Effector memory CD8-positive, alpha-beta T cell (primary cell): ENCODE measurements around the gene NSUN2.
"Not testable (repeated sequence)": the region's sequence is repeated elsewhere in the genome, so short reads cannot be mapped to it uniquely, and the experiment has no call there.

Source experiments
- ATAC-seq: fragments of 150-1000 bp; cut with Tn5 transposase; replicated peaks from 2 replicates; pipeline ENCODE4 v1.10.0; 2021; ENCODE audit warnings: mild to moderate bottlenecking, moderate library complexity
- DNase-seq, 3 experiments: peaks; one replicate each; pipeline ENCODE4 v3.0.0; 2021
- H3K27ac Mint-ChIP-seq, 2 donors: one replicate each; pipeline ENCODE4 v1.8.0; 2022; ENCODE audit warnings: mild to moderate bottlenecking in 2 of 2, mixed read lengths in 2 of 2, moderate library complexity in 2 of 2
- H3K27me3 Mint-ChIP-seq, 2 donors: one replicate each; pipeline ENCODE4 v1.8.0; 2022; ENCODE audit warnings: mixed read lengths in 2 of 2
- H3K36me3 Mint-ChIP-seq: one replicate; pipeline ENCODE4 v1.8.0; 2022; ENCODE audit warnings: mild to moderate bottlenecking, moderate library complexity, mixed read lengths; ENCODE audit not compliant: insufficient read depth
- H3K4me1 Mint-ChIP-seq, 2 donors: one replicate each; pipeline ENCODE4 v1.8.0; 2022; ENCODE audit warnings: low read depth in 2 of 2, mixed read lengths in 2 of 2
- H3K4me3 Mint-ChIP-seq, 2 donors: one replicate each; pipeline ENCODE4 v1.8.0; 2022; ENCODE audit warnings: mild to moderate bottlenecking in 2 of 2, mixed read lengths in 2 of 2, moderate library complexity in 2 of 2
- H3K9me3 Mint-ChIP-seq, 2 donors: one replicate each; pipeline ENCODE4 v1.8.0; 2022; ENCODE audit warnings: mixed read lengths in 2 of 2

Gene NSUN2

DNA sequence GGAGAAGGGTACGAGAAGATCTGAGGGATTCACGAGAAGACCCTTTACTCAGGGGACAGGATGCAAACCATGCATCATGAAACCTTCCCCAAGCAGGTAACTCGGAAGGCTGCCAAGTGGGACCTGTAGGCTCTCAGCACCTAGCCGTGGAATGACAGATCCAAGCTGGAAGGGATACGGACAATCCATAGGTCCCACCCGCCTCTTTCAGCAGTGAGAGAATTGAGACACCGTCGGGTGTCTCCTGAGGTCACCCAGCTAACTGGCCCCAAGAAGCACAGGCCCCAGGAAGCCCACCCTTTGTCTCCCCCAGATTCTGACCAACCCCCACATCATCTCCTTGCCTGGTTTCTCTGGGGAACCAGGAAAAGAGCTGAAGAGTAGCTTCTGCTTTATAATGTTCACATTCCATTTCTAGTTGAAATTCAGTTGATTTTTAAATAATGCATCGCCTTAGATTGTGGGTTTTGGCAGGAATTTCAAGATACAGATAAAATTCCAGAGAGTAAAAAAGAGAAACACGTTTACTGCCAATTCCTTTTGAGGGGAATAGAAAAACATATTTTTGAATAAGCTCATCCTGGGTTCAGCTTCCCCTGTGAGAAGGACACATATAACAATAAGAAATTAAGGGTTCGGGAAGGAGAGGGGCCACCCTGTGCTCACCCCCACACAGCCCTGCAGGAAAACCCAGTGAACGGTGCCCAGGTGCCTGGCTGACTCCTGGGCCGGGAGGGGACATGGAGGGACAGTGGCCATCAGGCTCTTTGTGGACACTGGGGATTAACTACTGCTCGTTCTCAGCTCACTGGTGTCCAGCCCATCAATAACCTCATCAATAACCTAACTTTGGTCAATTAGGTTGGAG, 51.1 kb downstream of the NSUN2 start:
- H3K36me3 Mint-ChIP-seq, result no peaks in the 10 kb centered on the region
- peaks cover 43 to 93% of the 10 kb centered on the region in 2 donors for H3K27me3 Mint-ChIP-seq
- H3K27ac Mint-ChIP-seq, result no peak overlapping the region
- H3K9me3 Mint-ChIP-seq, result no peaks in the 10 kb centered on the region
- peak overlapping the region in 1 of 2 donors; percentile 33 for H3K4me3 Mint-ChIP-seq
- DNase-seq, result no peak
- no peaks in the 10 kb centered on the region for H3K4me1 Mint-ChIP-seq
- no peak for ATAC-seq

DNA sequence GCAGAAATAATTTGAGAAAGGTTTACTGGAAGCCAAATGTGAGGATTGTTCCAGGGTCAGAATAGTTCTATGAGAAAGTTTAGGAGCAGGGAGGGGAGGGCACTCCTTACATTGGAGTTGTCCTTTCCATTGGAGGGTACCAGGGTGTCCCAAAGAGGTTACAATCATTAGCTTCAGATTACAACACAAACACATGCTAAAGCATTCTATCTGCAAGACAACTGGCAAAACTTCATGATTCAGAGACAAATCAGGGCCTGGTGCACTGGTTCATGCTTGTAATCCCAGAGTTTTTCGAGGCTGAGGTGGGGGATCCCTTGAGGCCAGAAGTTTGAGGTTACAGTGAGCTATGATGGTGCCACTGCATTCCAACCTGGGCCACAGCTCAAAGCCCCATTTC, 51.8 kb downstream of the NSUN2 start:
- DNase-seq, result no peak
- Mint-ChIP-seq H3K36me3 (no peaks in the 10 kb centered on the region), H3K4me3 (no peak overlapping the region), H3K9me3 (no peaks in the 10 kb centered on the region), H3K4me1 (no peaks in the 10 kb centered on the region), H3K27me3 (peaks cover 43 to 86% of the 10 kb centered on the region in 2 donors), H3K27ac (no peak overlapping the region)
- ATAC-seq, result no peak

DNA sequence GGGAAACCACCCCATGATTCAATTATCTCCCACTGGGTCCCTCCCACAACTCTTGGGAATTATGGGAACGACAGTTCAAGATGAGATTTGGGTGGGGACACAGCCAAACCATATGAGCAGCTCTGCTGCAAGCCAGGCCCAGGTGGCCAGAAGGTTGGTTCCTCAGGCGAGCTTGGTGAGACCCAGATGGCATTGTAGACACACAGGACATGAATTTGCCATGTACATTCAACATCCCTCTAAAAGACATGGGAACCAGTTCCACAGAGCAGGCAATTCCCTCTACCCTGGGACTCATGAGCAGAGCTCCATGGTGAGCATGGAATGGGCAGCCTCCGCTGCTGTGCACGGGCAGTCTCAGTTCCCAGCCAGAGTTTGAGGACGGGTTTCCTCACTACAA, 53.3 kb downstream of the NSUN2 start:
- H3K27me3 Mint-ChIP-seq, result peaks cover 34 to 80% of the 10 kb centered on the region in 2 donors
- H3K9me3 Mint-ChIP-seq, result no peaks in the 10 kb centered on the region
- H3K36me3 Mint-ChIP-seq, result no peaks in the 10 kb centered on the region
- no peak overlapping the region for H3K4me3 Mint-ChIP-seq
- DNase-seq, result no peak
- H3K4me1 Mint-ChIP-seq, result no peaks in the 10 kb centered on the region
- H3K27ac Mint-ChIP-seq, result no peak overlapping the region
- ATAC-seq, result no peak

DNA sequence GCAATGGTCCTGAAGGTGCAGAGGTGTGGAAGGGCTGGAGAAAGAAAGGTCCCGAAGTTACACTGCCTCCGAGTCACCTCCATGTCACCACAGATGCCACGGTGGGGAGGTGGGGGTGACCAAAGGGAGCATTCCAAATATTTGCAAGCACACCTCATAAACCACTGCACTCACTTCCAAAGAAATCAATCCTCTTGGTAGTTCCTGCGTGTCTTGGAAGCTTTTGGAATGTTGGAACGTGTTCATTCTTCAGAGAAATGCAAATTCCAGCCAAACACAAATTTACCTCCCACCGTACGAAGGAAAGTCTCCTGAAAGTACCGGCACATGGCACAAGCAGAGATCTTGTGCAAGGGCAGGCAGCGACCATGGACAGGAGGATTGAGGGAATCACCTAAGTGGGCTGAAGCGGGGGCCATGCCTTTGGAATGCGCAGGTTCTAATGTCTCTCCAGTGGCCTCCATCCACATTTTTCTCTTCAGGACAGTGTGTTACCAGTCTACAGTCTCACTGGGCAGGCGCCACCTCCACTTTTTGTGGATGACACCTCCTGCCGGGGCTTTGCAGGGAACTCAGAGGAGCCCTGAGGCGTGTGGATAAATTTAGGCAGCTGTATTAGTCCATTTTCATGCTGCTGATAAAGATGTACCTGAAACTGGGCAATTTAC, 54.0 kb downstream of the NSUN2 start:
- no peak overlapping the region for H3K4me3 Mint-ChIP-seq
- DNase-seq (no peak), ATAC-seq (no peak)
- peaks cover 32 to 80% of the 10 kb centered on the region in 2 donors for H3K27me3 Mint-ChIP-seq
- H3K9me3 Mint-ChIP-seq, result no peaks in the 10 kb centered on the region
- H3K4me1 Mint-ChIP-seq, result no peaks in the 10 kb centered on the region
- no peaks in the 10 kb centered on the region for H3K36me3 Mint-ChIP-seq
- H3K27ac Mint-ChIP-seq, result no peak overlapping the region

DNA sequence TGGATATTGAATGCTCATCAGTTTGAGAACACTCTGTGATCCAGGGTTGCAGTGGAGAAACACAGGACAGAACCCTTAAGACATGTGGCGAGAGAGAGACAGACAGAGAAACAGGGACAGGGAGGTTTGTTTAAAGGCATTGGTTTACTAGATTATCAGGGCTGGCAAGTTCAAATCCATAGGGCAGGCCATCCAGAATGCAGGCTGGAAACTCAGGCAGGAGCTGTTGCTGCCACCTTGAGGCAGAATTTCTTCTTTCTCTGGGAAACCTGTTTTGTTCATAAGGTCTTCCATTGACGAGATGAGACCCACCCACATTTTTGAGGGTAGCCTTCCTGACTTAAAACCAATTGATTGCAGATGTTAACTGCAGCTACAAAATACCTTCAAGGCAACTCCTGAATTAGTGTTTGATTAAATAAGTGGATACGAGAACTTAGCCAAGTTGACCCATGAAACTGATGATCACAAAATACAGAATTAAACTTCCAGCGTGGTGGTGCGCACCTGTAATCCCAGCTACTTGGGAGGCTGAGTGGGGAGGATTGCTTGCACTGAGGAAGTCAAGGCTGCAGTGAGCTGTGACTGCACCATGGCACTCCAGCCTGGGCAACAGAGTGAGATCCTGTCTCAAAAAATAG, 55.9 kb downstream of the NSUN2 start:
- H3K4me3 Mint-ChIP-seq, result no peak overlapping the region
- DNase-seq (no peak), ATAC-seq (no peak)
- H3K9me3 Mint-ChIP-seq, result no peaks in the 10 kb centered on the region
- no peaks in the 10 kb centered on the region for H3K36me3 Mint-ChIP-seq
- no peaks in the 10 kb centered on the region for H3K4me1 Mint-ChIP-seq
- H3K27me3 Mint-ChIP-seq, result peaks cover 26 to 72% of the 10 kb centered on the region in 2 donors
- no peak overlapping the region for H3K27ac Mint-ChIP-seq

DNA sequence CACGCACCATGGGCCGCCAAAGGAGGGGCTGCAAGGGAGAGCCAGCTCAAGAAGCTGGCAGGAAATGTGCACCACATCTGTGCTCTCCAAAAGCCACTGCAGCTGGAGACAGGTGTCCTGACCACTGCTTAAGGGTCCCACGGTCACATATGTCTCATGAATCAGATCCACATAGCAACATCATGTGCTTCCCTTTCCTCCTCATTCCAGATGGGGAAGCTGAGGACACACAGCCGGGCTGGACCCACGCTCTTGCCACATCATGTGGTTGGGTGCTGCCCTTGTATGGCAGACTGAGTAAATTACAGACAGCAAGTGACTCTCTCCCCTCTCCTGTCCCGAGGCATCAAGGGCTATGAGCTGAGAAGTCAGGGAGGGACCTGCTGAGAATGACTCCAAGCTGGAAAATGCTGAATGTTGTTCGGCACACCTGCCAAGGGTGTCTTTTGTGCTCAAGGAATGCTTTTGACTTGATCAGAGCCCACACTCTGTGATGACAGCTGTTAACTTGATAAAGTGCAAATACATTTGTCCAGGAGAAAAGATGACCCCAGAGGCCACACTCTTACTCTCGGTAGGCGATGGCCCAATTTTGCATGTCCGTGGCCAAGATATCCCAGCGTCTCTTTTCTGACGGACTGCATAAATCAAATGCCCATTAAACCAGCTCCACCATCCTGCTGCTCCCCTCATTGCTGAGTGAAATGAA, 58.2 kb downstream of the NSUN2 start:
- H3K4me3 Mint-ChIP-seq, result no peak overlapping the region
- no peak overlapping the region for H3K27ac Mint-ChIP-seq
- no peaks in the 10 kb centered on the region for H3K4me1 Mint-ChIP-seq
- ATAC-seq (no peak), DNase-seq (no peak)
- no peaks in the 10 kb centered on the region for H3K36me3 Mint-ChIP-seq
- H3K9me3 Mint-ChIP-seq, result no peaks in the 10 kb centered on the region
- peaks cover 15 to 59% of the 10 kb centered on the region in 2 donors for H3K27me3 Mint-ChIP-seq

DNA sequence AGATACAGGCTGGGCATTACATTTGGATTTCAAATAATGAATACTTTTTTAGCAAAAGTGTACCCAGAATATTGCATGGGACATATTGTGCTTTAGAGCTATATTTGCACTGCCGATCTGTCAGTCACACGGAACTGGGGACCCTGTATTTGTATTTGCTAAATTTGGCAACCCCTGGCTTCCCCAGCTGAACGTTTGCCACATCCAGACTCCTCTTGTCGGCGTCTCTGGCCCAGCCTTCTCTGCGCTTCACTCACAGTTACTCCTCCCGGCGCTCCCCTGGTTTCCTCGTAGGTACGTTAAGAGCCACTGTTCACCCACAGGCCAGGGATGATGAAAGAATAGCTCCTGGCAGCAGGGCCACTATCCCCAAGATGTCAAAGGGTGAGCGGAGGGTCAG, 58.7 kb downstream of the NSUN2 start:
- DNase-seq (no peak), ATAC-seq (no peak)
- Mint-ChIP-seq H3K4me1 (no peaks in the 10 kb centered on the region), H3K36me3 (no peaks in the 10 kb centered on the region), H3K27me3 (peaks cover 15 to 56% of the 10 kb centered on the region in 2 donors), H3K27ac (no peak overlapping the region), H3K9me3 (no peaks in the 10 kb centered on the region), H3K4me3 (no peak overlapping the region)

DNA sequence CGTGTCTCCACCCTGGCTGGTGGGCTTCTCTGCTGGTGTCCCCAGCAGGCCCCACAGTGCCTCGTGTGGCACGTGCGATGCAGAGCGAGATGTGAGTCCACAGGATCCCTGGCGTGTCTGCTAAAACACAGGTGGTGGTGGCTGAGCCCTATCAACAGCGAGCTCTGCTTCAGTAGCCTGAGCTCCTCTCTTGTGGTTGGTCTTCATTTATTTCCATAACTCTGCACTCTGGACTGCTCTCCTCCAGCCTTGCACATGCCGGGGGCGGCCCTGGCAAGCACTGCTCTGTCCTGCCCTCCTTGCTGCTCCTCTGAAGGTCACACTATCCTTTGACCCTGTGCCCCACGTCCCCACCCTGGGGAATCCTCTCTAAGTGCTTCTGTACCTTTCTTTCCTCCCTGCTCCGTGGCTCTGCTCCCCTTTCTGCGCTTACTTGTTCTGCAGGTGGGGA, 59.2 kb downstream of the NSUN2 start:
- no peaks in the 10 kb centered on the region for H3K9me3 Mint-ChIP-seq
- no peak overlapping the region for H3K27ac Mint-ChIP-seq
- H3K36me3 Mint-ChIP-seq, result no peaks in the 10 kb centered on the region
- no peaks in the 10 kb centered on the region for H3K4me1 Mint-ChIP-seq
- ATAC-seq (no peak), DNase-seq (no peak)
- peaks cover 19 to 56% of the 10 kb centered on the region in 2 donors for H3K27me3 Mint-ChIP-seq
- H3K4me3 Mint-ChIP-seq, result no peak overlapping the region

DNA sequence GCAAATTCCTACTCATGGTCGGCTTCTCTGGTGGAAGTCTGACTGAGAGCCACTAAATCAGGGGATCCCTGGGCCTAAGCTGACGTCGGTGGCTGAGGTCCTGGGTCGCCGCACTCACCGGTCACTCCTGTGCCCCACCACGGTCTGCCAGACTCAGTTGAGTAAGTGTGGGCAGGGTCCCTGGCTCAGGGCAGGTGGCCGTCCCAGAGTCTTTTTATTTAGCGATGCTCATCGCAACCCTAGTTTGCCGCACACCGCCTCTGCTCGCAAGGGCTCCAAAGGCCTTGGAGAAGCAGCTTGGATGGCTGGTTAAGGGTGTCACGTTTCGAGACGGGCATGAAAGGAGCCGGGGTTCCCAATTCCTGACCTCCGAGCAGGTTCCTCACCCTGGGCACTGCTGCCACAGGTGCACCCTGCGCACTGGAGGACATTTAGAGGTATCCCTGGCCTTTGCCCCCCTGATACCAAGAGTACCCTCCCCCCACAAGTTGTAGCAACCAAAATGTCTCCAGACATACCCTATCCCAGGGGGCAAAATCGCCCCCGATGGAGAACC, 59.9 kb downstream of the NSUN2 start:
- Mint-ChIP-seq H3K9me3 (no peaks in the 10 kb centered on the region), H3K4me3 (no peak overlapping the region), H3K36me3 (no peaks in the 10 kb centered on the region), H3K4me1 (no peaks in the 10 kb centered on the region), H3K27me3 (peaks cover 25 to 56% of the 10 kb centered on the region in 2 donors), H3K27ac (no peak overlapping the region)
- no peak for ATAC-seq
- DNase-seq, result no peak

DNA sequence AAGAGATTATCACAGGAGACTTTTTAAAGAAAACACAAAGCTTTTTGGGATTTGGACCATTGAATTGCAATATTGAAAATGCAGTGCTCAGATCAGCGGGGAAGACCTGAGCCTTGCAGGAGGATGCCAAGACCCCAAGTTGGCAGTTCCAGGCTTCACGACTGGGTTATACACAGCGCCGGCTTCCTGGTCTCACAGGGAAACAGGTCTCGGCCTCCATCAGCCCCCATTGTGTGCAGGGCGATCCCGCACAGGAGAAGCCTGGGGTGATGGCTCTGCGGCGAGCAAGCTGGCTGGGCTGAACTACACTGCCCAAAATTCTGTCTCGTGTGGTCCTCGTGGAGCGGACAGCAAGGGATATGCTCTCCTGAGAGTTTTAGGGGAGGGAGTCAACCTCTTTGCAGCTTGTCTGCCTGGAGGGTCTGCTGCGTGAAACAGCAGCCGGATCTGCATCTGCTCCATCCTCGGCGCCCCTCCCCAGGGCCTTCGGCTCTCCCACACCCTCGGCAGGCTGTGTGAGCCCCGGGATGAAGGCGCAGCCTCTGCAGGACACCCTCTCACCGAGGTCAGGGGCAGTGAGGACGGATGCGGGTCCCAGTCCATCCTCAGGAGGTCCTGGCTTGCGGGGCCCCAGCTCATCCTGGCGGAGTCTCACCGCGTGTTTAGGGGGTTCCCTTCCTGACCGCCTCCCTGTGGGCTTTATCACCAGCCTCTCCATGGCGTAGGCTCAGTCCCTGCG, 60.6 kb downstream of the NSUN2 start:
- H3K36me3 Mint-ChIP-seq, result no peaks in the 10 kb centered on the region
- H3K4me3 Mint-ChIP-seq, result no peak overlapping the region
- no peak for ATAC-seq
- H3K9me3 Mint-ChIP-seq, result no peaks in the 10 kb centered on the region
- H3K27me3 Mint-ChIP-seq, result peaks cover 25 to 56% of the 10 kb centered on the region in 2 donors
- no peak overlapping the region for H3K27ac Mint-ChIP-seq
- DNase-seq, result no peak
- no peaks in the 10 kb centered on the region for H3K4me1 Mint-ChIP-seq

DNA sequence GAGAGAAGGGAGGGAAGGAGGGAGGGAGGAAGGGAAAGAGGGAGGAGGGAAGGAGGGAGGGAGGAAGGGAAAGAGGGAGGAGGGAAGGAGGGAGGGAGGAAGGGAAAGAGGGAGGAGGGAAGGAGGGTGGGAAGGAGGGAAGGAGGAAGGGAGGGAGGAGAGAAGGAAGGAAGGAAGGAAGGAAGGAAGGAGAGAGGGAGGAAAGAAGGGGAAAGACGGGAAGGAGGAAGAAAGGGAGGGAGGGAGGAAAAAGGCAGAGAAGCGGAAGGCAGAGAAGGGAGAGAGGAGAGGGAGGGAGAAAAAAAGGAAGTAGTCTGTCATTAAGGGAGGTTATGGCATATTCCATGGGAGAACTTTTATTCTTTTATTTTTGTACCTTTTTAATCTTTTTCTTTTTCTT, 61.2 kb downstream of the NSUN2 start:
- not testable (repeated sequence) for H3K36me3 Mint-ChIP-seq, ATAC-seq, H3K27ac Mint-ChIP-seq, H3K9me3 Mint-ChIP-seq, H3K4me3 Mint-ChIP-seq, DNase-seq, H3K4me1 Mint-ChIP-seq
- H3K27me3 Mint-ChIP-seq, result peaks cover 31 to 59% of the 10 kb centered on the region in 2 donors

DNA sequence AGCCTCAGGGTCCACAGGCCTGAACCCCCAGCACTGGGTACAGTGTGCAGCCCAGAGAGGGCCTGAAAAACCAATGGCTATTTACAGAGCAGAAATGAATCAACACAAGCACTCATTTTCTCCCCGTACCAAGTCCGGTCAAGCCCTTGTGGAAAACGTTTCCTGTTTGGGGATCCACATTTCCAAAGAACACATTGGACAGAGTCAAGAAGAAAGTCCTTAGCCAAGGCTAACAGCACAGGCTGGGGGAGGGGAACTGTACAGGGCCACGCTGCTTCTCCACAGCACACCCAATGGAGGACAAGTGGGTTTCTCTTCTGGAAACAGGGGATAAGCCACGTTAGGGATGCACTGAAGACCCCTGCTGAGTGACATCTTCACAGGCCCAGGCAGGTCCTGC, 62.3 kb downstream of the NSUN2 start:
- ATAC-seq (no peak), DNase-seq (no peak)
- Mint-ChIP-seq H3K9me3 (no peaks in the 10 kb centered on the region), H3K36me3 (no peaks in the 10 kb centered on the region), H3K27me3 (peaks cover 33 to 60% of the 10 kb centered on the region in 2 donors), H3K27ac (no peak overlapping the region), H3K4me3 (no peak overlapping the region), H3K4me1 (no peaks in the 10 kb centered on the region)
